Osteoblast (primary cell): ENCODE results near the gene IRGC. TPM values are rescaled to one million over a fixed set of nuclear protein-coding genes. Genes with fewer than 3 reads are reported as not detected.

Experiments
- DNase-seq: peaks from one replicate; pipeline ENCODE4 v3.0.0; 2011; ENCODE audit warnings: low spot score, mixed read lengths; ENCODE audit not compliant: insufficient read length; ENCODE audit errors: missing footprints
- H2AFZ ChIP-seq: 2 replicates; pipeline ENCODE4 v1.6.0; 2011; ENCODE audit warnings: mild to moderate bottlenecking, low read length
- H3K27ac ChIP-seq: 2 replicates; pipeline ENCODE4 v1.5.1; 2011; ENCODE audit warnings: mild to moderate bottlenecking, low read depth, low read length, moderate library complexity
- H3K27me3 ChIP-seq: 2 replicates; pipeline ENCODE4 v1.6.0; 2012; ENCODE audit warnings: mild to moderate bottlenecking, control low read depth, inconsistent platforms, low read length, moderate library complexity; ENCODE audit not compliant: insufficient read depth
- H3K36me3 ChIP-seq: 2 replicates; pipeline ENCODE4 v1.5.1; 2011; ENCODE audit warnings: mild to moderate bottlenecking, low read length, control low read depth, moderate library complexity; ENCODE audit not compliant: insufficient read depth
- H3K4me1 ChIP-seq: 2 replicates; pipeline ENCODE4 v1.5.1; 2011; ENCODE audit warnings: mild to moderate bottlenecking, low read length, control low read depth, moderate library complexity; ENCODE audit not compliant: insufficient read depth
- H3K4me2 ChIP-seq: 2 replicates; pipeline ENCODE4 v1.6.0; 2011; ENCODE audit warnings: mild to moderate bottlenecking, low read length; ENCODE audit not compliant: insufficient read depth
- H3K4me3 ChIP-seq: fragments of 200-600 bp; sonication (generic); 3 replicates; pipeline ENCODE4 v1.5.1; 2012; ENCODE audit warnings: mild to moderate bottlenecking, low read length, inconsistent platforms; ENCODE audit not compliant: insufficient read depth
- H3K79me2 ChIP-seq: 2 replicates; pipeline ENCODE4 v1.6.0; 2012; ENCODE audit warnings: mild to moderate bottlenecking, low read length, control low read depth, inconsistent platforms; ENCODE audit not compliant: insufficient read depth
- H3K9me3 ChIP-seq: 2 replicates; pipeline ENCODE4 v1.5.1; 2011; ENCODE audit warnings: low read depth, low read length, control low read depth
- H4K20me1 ChIP-seq: 2 replicates; pipeline ENCODE4 v1.6.0; 2012; ENCODE audit warnings: mild to moderate bottlenecking, low read length, control low read depth; ENCODE audit not compliant: insufficient read depth
- total RNA-seq: library from RNA; depleted of rRNA; stranded (reverse); fragments of >200 nt; gene quantifications from 2 replicates; pipeline ENCODE4 v1.2.3, GENCODE V29; 2012
- TF ChIP-seq, protein P1 (sequence below): IDR thresholded peaks from 2 replicates; pipeline ENCODE4 v1.5.1; 2011; ENCODE audit warnings: mild to moderate bottlenecking, low read depth, low read length, moderate library complexity; ENCODE audit errors: extremely low read depth

The IRGC gene
- total RNA-seq, 1 donor = not detected

GRCh38 chr19:43765109-43765876, 49.4 kb downstream of the IRGC start:
- Histone ChIP-seq H3K9me3 (no peaks in the 10 kb centered on the region), H3K36me3 (no peaks in the 10 kb centered on the region), H2AFZ (peak overlapping the region; percentile 75), H3K4me3 (peak overlapping the region; percentile 9), H3K27ac (peak overlapping the region; percentile 89), H4K20me1 (no peaks in the 10 kb centered on the region), H3K4me2 (peak overlapping the region; percentile 52), H3K79me2 (no peaks in the 10 kb centered on the region), H3K4me1 (peaks cover 55% of the 10 kb centered on the region), H3K27me3 (no peaks in the 10 kb centered on the region)
- TF ChIP-seq, protein P1, sequence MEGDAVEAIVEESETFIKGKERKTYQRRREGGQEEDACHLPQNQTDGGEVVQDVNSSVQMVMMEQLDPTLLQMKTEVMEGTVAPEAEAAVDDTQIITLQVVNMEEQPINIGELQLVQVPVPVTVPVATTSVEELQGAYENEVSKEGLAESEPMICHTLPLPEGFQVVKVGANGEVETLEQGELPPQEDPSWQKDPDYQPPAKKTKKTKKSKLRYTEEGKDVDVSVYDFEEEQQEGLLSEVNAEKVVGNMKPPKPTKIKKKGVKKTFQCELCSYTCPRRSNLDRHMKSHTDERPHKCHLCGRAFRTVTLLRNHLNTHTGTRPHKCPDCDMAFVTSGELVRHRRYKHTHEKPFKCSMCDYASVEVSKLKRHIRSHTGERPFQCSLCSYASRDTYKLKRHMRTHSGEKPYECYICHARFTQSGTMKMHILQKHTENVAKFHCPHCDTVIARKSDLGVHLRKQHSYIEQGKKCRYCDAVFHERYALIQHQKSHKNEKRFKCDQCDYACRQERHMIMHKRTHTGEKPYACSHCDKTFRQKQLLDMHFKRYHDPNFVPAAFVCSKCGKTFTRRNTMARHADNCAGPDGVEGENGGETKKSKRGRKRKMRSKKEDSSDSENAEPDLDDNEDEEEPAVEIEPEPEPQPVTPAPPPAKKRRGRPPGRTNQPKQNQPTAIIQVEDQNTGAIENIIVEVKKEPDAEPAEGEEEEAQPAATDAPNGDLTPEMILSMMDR = no peak
- DNase-seq = peak; percentile 98

DNA sequence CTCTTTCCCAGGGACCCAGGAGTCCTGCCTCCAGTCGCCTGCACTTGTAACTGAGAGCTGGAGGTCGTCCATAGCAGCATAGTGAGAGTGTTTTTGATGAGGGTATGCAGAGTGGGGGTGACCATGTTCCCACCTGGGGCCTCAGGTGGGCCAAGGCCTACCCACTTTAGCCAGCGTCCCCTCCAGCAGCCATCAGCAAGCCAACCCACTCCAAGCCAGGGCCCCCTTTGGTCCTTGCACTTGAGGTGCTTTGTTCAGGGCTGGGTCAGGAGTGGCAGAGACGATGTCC, 50.8 kb downstream of the IRGC start:
- DNase-seq = no peak
- Histone ChIP-seq H2AFZ (no peak overlapping the region), H3K4me2 (no peak overlapping the region), H3K27me3 (no peaks in the 10 kb centered on the region), H3K4me3 (no peak overlapping the region), H3K4me1 (peaks cover 46% of the 10 kb centered on the region), H3K79me2 (no peaks in the 10 kb centered on the region), H3K9me3 (no peaks in the 10 kb centered on the region), H3K27ac (no peak overlapping the region), H4K20me1 (no peaks in the 10 kb centered on the region), H3K36me3 (peaks cover 8% of the 10 kb centered on the region)
- TF ChIP-seq, protein P1 = no peak

GRCh38 chr19:43767316-43767715, 51.4 kb downstream of the IRGC start:
- Histone ChIP-seq H3K4me1 (peaks cover 46% of the 10 kb centered on the region), H3K9me3 (no peaks in the 10 kb centered on the region)

GRCh38 chr19:43767818-43768217, 51.9 kb downstream of the IRGC start:
- Histone ChIP-seq H2AFZ (no peak overlapping the region), H4K20me1 (no peaks in the 10 kb centered on the region), H3K27ac (no peak overlapping the region), H3K4me1 (peaks cover 44% of the 10 kb centered on the region), H3K4me2 (no peak overlapping the region), H3K4me3 (no peak overlapping the region), H3K79me2 (no peaks in the 10 kb centered on the region), H3K9me3 (no peaks in the 10 kb centered on the region), H3K27me3 (no peaks in the 10 kb centered on the region), H3K36me3 (peaks cover 8% of the 10 kb centered on the region)
- DNase-seq = peak; percentile 44
- TF ChIP-seq, protein P1 = no peak

More at GRCh38 chr19:43767316-43767715, 51.4 kb downstream of the IRGC start:
- no peaks in the 10 kb centered on the region for H3K79me2 ChIP-seq
- no peak overlapping the region for H3K27ac ChIP-seq
- H3K4me3 ChIP-seq = no peak overlapping the region
- TF ChIP-seq, protein P1 = no peak
- H2AFZ ChIP-seq = no peak overlapping the region
- H3K27me3 ChIP-seq = no peaks in the 10 kb centered on the region
- H3K36me3 ChIP-seq = peaks cover 8% of the 10 kb centered on the region
- no peaks in the 10 kb centered on the region for H4K20me1 ChIP-seq
- peak; percentile 79 for DNase-seq
- no peak overlapping the region for H3K4me2 ChIP-seq
